ENCODE results near the gene ATP2C2.

DNA sequence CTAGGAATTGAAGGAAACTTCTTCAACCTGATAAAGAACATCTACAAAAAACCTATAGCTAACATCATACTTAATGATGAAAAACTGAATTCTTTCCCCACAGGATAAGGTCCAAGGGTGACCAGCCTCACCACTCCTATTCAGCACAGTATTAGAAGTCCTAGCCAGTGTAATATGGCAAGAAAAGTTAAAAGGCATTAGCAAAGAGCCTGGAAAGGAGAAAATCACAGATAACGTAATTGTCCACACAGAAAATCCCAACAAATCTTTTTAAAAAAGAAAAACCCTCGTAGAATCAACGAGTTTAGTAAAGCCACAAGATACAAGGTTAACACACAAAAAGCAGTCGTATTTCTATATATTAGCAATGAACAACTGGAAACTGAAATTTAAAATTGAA lies 98.4 kb downstream of the ATP2C2 start:
- no peak for TF ChIP-seq POLR2AphosphoS5 (IDR thresholded peaks at IDR 0.05; ENCODE audit: low read depth, low read length)
- TF ChIP-seq, protein P1, sequence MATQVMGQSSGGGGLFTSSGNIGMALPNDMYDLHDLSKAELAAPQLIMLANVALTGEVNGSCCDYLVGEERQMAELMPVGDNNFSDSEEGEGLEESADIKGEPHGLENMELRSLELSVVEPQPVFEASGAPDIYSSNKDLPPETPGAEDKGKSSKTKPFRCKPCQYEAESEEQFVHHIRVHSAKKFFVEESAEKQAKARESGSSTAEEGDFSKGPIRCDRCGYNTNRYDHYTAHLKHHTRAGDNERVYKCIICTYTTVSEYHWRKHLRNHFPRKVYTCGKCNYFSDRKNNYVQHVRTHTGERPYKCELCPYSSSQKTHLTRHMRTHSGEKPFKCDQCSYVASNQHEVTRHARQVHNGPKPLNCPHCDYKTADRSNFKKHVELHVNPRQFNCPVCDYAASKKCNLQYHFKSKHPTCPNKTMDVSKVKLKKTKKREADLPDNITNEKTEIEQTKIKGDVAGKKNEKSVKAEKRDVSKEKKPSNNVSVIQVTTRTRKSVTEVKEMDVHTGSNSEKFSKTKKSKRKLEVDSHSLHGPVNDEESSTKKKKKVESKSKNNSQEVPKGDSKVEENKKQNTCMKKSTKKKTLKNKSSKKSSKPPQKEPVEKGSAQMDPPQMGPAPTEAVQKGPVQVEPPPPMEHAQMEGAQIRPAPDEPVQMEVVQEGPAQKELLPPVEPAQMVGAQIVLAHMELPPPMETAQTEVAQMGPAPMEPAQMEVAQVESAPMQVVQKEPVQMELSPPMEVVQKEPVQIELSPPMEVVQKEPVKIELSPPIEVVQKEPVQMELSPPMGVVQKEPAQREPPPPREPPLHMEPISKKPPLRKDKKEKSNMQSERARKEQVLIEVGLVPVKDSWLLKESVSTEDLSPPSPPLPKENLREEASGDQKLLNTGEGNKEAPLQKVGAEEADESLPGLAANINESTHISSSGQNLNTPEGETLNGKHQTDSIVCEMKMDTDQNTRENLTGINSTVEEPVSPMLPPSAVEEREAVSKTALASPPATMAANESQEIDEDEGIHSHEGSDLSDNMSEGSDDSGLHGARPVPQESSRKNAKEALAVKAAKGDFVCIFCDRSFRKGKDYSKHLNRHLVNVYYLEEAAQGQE (IDR thresholded peaks at IDR 0.05; ENCODE audit: insufficient read depth in 1 of 2, low read depth in 2 of 2, low read length in 2 of 2): no peak

All from PFSK-1 (cell line).